Cardiac fibroblast (primary cell): ENCODE results near the gene AMDHD2.
A peak's percentile ranks its signal among the peaks of the same experiment; 100 is the strongest.
"Not testable (repeated sequence)": the region's sequence is repeated elsewhere in the genome, so short reads cannot be mapped to it uniquely, and the experiment has no call there.

Experiments
- DNase-seq, 2 donors: peaks; one replicate each; pipeline versions ENCODE4 v3.0.0 to v3.0.0-alpha.2; 2010; ENCODE audit warnings: low read depth in 2 of 2
- H3K4me3 ChIP-seq, 2 donors: replicated peaks in 1 of 2; 1 replicate in 1 of 2; 2 replicates in 1 of 2; pipeline ENCODE4 v1.5.1; 2011; ENCODE audit warnings: low read depth in 2 of 2, low read length in 2 of 2, mild to moderate bottlenecking in 2 of 2, moderate library complexity in 1 of 2
- TF ChIP-seq, protein P1 (sequence below): IDR thresholded peaks from one replicate; pipeline ENCODE4 v1.5.1; 2011; ENCODE audit warnings: low read depth, mild to moderate bottlenecking, low read length, inconsistent platforms

The AMDHD2 gene

DNA sequence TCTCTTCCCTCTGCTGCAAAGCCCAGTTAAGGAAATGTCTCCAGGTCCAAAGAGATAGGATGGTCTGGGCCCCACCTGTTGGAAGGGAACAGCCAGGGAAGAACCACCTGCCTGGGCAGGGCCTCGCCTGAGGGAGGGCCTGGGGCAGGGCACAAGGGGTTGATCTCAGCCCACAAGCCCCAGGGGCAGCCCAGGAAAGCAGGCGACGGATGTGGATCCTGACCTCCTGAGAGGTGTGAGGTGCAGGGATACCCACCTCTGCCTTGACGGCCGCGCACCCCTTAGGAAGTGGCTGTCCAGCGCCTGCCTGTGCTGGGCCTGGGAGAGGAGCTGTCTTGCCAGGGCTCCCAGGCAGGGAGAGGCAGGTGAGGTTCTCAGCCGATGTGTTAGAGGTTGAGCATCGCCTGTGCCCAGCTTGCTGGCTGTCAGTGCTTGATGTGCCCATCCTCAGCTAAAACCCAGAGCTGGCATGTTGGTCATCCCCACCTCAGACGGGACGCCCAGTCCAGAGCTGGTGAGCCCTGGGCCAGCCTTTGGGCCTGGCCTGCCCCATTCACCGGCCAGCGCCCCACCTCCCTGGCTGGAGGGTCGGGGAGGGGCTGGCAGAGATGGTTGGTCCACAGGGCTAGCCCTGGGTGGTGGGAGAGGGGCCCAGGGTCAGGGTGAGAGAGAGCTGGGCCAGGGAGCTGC lies 10.6 kb downstream of the AMDHD2 start:
- TF ChIP-seq, protein P1, sequence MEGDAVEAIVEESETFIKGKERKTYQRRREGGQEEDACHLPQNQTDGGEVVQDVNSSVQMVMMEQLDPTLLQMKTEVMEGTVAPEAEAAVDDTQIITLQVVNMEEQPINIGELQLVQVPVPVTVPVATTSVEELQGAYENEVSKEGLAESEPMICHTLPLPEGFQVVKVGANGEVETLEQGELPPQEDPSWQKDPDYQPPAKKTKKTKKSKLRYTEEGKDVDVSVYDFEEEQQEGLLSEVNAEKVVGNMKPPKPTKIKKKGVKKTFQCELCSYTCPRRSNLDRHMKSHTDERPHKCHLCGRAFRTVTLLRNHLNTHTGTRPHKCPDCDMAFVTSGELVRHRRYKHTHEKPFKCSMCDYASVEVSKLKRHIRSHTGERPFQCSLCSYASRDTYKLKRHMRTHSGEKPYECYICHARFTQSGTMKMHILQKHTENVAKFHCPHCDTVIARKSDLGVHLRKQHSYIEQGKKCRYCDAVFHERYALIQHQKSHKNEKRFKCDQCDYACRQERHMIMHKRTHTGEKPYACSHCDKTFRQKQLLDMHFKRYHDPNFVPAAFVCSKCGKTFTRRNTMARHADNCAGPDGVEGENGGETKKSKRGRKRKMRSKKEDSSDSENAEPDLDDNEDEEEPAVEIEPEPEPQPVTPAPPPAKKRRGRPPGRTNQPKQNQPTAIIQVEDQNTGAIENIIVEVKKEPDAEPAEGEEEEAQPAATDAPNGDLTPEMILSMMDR: no peak
- no peak for DNase-seq
- no peak overlapping the region for H3K4me3 ChIP-seq

DNA sequence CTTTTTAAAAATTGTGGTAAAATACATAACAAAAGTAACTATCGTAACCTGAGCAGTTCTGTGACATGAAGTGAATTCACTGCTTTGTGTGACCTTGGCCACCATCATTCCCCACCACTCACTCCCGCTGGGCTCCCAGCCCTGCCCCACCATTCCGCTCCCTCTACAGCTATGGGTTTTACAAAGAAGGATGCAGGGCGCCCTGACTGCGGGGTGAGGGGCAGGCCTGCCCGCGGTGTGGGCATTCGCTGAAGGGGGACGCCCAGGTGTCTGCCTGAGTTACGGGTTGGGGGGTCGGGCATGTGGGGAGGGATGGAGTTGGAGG lies 11.2 kb downstream of the AMDHD2 start, which contains the start of gene CEMP1:
Gene CEMP1 (minus strand): TSS at position 38 of the 325 bp plus-strand sequence. CDS start 335 bp downstream, outside the sequence.
- no peak for DNase-seq
- H3K4me3 ChIP-seq: peak within 1 kb of the TSS; percentile 61 to 63
- TF ChIP-seq, protein P1: no peak

DNA sequence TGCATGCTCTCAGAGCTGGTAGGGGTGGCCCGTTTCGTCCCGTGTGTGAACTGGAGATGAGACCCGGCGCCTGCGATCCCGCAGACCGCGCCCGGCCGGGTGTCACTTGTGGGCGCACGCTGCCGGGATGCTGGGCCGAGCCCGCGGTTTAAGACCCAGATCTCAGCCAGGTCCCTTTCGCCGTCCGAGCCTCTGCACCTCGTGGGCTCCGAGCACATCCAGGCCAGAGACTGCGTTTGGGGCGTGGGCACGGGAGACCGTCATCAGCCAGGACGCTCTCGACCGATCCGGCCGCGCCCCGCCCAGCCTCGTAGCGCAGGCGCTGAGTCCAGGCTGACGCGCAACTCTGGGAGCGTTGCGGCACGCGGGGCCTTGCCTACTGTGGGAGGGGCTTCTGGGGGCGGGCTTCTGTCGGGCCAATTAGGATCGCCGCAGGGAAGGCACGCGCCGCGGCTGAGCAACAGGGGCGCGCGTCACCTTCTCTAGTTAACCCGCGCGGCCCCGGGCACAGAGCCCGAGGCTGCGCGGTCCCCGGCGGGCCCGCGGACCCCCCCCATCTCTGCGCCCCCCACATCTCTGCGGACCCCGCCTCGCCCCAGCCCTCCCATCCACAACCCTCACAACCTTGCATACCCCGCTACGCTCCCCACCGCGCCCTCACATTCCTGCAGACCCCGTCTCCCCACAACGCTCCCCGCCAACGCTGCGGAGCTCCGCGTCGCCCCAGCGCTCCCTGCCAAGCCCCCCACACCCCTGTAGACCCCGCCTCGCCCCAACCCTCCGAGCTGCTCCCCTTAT lies 11.7 kb downstream of the AMDHD2 start:
- TF ChIP-seq, protein P1: no peak
- H3K4me3 ChIP-seq: peak overlapping the region; percentile 61 to 63
- peak; percentile 97 to 98 for DNase-seq

DNA sequence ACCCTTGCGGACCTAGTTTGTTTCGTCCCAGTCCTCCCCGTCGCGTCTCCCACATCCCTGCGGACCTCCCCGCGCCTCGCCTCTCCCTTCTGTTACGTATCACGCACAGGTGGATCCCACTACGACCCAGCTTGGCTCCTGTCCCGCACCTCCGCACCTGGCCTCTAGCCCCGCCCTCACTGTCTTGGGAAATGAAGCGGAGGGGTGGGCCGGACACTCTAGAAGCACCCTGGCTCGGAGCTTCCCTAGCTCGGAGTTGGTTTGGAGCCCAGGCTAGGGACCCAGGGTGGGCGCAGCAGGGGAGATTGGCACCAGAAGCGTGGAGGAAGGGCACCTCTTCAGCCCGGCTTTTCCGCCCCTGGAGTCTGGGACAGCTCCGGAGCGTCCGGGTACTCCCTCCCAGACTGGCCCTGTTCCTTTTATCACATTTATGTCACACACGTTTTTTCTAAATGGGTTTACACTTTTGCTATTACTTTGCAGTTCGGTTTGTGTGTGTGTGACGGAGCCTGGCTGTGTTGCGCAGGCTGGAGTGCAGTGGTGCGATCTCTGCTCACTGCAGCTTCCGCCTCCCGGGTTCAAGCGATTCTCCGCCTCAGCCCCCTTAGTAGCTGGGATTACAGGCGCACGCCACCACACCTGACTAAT lies 12.4 kb downstream of the AMDHD2 start:
- H3K4me3 ChIP-seq: peak overlapping the region; percentile 61 to 63
- TF ChIP-seq, protein P1: no peak

DNA sequence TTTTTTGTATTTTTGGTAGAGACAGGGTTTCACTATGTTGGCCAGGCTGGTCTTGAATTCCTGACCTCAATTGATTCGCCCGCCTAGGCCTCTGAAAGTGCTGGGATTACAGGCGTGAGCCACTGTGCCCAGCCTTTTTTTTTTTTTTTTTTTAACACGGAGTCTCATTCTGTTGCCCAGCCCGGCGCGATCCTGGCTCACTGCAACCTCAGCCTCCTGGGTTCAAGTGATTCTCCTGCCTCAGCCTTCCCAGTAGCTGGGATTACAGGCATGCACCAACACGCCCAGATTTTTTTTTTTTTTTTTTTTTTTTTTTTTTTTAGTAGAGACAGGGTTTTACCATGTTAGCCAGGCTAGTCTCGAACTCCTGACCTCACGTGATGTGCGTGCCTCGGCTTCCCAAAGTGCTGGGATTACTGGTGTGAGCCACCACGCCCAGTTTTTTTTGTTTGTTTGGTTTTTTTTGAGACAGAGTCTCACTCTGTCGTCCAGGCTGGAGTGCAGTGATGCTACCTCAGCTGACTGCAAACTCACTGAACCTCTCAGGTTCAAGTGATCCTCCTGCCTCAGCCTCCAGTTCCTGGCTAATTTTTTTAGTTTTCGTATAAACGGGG lies 13.1 kb downstream of the AMDHD2 start:
- peak overlapping the region in 1 of 2 donors; percentile 63 for H3K4me3 ChIP-seq
- DNase-seq: peak in 1 of 2 donors; percentile 29

More for the DNA sequence above, 12.4 kb downstream of the AMDHD2 start:
- peak; percentile 44 to 59 for DNase-seq

DNA sequence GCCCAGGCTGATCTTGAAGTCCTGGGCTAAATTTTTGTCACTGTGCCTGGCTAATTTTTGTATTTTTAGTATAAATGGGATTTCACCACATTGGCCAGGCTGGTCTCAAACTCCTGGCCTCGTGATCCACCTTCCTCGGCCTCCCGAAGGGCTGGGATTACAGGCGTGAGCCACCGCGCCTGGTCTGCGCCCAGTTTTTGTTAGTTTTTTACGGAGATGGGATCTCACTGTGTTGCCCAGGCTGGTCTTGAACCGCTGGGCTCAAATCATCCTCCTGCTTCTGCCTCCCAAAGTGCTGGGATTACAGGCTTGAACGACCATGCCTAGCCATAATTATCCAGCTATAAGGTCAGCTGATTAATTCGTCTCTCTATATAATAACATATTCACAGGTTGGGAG lies 13.7 kb downstream of the AMDHD2 start:
- DNase-seq: no peak
- TF ChIP-seq, protein P1: no peak

DNA sequence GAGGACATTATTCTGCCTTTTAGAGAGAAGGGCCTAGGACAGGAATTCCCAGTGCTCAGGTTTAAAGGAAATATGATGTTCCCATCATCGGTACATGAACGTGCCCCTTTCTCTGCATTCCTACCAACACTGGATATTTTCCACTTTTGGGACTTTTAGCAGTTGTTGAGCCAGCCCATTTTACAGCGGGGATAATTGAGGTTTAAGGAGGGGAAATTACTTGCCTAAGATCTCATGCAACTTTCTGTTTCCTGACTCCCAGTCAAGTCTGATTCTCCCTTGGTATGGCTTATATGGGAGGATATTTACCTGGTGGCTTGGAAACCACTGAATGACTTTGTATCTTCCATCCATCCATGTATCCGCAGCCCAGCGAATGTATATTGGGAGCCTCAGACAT lies 14.2 kb downstream of the AMDHD2 start:
- DNase-seq, H3K4me3 ChIP-seq: not testable (repeated sequence)

More for the DNA sequence above, 13.7 kb downstream of the AMDHD2 start:
- H3K4me3 ChIP-seq: no peak overlapping the region
